HK-2 (cell line): Measurements from ENCODE around the gene MEIKIN.

ENCODE experiments used
- DNase-seq: peaks from one replicate; pipeline ENCODE4 v3.0.0-alpha.2; 2018; ENCODE audit not compliant: unreplicated experiment

The MEIKIN gene, protein sequence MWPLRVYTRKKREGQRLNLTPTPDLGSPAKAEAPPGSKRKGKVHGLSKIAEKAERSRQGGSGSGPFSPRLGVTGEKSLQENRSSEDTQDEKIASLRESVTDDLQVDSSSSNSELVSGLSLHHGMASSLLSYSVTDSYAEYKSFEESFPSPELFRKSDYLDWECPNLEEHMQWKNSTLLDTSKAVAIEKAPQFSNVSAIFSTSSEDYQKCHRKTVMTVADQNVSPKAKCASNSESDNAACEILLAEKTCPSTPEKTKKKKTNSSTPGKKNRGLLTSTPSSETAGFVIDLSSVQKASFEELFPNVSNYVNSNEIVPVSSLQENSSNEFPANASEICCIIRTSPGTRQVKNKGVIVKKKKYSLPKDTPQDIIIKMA

DNA sequence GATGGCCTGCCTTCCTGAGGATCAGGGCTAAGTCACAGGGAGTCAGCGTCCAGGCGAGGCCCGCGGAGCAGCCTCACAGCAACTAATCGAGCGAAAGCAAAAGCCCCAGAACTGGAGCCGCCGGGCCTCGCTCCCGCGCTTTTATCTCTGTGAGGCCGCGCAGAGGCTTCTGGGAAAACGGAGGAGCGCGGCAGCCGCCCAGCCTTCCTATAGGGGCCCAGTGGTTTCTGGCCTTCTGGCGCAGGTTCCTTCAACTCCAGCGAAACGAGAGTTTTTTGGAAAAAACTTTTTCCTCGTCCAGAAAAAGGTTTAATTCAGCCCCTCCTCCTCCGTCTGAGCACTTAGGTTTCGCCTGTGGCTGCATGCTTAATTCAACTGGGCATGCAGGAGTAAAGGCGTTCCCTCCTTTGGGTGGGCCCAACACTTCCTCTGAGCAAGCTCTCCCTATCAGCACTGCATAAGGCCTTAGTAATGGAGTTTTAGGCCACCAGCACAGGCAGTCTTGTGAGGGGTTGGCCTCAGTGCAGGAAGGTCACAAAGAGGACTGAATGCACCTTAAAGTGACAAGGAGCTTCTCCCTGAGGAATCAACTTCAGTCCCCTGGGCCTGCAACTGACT is at the start of gene MEIKIN:
Gene MEIKIN (minus strand): TSS at position 113 of the 618 bp plus-strand sequence. CDS start 158 bp downstream, outside the sequence.
- DNase-seq, result no peak

DNA sequence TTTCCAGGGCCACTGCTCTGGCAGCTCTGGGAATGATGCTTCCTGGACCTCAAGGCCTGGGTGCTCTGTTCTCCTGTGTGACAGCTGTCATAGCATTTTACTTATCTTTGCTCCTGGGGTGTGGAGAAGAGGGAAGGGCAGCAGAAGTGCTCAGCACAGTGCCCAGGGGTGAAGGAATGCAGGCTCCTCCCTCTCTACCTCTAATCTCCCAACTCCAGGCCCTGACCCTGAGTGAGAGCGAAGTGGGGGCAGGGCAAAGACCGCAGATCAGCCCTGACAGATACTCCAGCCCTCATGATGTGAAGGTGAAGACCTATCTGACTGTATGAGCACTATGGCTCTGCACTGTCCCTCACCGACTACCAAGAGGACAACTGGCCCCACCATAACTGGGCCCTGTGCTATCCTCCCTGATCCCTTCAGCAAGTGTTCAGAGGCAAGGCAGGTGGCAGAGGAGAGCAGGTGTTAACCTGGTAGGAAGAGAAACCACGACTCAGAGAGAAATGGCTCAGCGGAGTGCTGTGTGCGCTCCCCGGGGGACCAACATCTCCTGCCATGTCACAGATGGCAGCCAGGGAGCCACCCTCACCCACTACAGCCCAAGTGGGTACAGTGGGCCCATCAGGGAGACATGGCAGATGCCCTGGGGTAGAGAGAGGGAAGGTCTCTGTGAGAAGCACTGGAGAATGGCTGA is 49.2 kb upstream of the MEIKIN start:
- no peak for DNase-seq

DNA sequence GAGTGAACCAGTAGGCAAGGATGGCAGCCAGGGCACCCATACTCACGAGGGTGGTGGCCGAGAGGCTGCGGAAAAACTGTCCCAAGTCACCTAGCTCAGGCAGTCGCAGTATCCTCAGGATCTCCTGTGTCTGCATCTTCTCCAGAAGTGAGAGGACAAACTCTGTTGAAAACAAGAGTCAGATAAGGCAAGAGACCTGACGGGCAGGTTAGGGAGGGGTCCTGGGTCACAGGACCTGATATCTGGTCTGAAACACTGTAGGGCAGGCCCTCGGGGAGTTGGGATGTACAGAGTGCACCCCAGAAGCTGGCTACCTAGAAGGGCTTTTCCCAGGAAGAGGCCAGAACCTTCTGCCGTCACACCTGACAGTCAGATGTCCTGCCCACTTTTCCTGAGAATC is 48.6 kb upstream of the MEIKIN start:
- no peak for DNase-seq

DNA sequence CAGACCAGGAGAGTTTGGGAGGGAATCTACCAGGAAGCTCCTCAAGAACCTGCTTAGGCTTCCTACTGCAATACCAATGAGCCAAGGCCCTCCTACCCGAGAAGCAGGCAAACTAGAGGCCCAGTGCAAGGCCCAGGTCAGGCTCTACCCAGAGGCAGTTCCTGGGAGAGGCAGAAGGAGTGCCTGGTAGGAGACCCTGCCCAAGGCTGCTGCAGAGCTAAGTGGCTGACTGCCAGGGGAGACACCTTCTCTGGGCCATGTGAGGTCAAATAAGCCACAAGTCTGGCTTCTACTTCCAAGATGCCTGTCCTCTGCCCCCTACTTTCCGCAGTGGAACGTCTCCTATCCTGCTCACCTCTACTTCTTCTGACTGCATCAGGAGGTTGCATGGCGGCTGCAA is 48.2 kb upstream of the MEIKIN start:
- DNase-seq, result no peak

DNA sequence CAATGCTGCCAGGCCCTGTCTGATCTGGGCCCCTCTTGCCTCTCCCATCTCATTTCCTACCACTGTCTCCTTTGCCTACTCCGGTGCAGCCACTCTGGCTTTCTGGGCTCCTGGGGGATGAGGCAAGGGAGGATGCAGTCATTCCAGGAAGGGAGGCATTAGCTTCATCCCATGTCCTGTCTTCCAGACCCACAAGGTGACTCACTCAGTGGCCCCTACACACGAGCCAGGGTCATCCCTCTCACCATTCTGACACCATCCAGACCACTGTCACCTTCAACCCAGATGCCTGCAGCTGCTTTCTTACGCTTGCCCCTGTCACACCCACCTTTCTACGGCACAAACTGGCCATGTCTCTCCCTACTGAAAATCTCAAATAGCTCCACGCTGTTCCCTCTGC is 46.9 kb upstream of the MEIKIN start:
- no peak for DNase-seq

DNA sequence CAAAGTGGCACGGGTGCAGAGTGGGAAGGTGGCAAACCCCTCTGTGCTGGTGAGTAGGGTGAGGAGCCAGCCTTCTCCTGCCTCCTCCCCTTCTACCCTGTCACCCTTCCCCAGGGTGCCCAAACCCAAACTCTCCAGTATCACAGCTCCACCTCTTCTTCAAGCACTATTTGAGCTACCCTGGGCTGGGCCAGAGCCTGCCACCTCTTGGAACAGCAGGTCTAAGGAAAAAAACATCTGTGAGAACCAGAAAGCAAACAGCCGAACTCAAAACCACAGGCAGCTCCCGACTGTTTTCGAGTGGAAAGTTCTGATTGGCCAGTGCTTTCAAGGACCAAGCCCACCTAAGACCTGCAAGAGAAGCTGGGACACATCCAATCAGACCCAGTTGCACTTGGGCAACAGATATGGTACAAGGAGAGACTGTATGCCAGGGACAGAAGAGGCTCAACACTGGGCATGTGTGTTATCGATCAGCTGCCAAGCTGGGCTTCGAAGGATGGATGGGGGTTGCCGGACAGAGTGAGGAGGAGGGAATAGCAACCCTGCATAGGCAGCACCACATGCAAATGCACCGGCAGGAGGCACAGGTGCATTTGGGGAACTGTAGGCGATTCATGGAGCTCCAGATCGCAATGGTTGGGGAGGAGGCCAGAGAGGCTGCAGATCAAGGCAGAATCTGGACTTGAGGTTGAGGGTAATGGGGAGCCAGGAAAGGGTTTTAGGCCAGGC is 46.3 kb upstream of the MEIKIN start:
- DNase-seq, result no peak

DNA sequence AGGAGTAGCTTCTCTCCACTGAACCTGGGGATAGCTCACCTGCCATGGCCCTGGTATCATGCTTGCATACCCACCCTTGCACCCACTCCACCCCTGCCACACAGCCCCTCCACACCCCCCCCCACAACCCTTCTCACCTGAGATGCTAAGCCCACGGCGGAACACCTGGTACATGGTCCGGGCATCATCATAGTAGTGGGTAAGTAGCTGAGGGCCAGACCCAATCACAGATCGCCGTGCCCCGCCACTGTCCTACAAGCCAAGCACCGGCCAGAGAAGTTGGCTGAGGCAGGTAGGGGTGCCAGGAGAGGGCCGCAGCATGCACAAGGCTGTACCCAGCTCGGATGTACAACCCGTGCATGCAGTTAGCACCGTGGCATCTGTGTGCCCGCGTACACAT is 45.3 kb upstream of the MEIKIN start:
- DNase-seq, result no peak

DNA sequence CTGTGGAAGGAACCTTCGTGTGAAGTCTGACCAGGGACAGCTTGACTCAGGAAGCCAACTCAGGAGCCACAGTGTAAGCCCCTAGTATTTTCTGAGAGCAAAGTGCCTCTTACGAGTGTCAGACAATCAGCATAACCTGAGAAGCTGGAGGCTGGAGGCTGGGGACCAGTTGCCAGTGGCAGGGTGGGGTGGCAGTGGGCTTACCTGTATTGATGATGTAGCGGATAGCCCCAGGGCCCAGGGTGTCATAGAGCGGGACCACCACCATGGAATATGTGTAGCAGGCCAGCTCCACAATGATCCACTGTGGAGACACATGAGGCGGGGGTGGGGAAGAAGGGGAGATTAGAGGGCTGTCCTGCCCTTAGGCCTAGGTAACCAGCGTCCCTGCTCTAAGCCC is 43.1 kb upstream of the MEIKIN start:
- no peak for DNase-seq

DNA sequence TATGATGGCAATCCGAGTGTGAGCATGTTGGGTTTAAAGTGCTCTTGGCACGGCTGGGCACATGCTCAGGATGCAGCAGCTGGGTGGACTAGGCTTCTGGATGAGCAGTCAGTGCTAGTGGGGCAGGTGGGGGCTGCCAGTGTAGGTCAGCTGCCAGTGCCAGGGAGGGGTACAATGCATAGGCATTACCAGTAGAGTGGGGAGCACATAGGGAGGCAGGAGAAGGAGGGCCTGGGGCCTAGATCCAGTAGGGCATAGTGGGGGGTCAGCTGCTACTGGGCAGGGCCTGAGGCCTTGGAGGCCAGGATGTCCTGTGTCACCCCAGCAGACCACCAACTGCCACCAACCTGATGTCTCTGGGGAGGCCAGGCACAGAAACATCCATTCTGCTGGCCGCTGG is 41.8 kb upstream of the MEIKIN start:
- DNase-seq, result no peak

DNA sequence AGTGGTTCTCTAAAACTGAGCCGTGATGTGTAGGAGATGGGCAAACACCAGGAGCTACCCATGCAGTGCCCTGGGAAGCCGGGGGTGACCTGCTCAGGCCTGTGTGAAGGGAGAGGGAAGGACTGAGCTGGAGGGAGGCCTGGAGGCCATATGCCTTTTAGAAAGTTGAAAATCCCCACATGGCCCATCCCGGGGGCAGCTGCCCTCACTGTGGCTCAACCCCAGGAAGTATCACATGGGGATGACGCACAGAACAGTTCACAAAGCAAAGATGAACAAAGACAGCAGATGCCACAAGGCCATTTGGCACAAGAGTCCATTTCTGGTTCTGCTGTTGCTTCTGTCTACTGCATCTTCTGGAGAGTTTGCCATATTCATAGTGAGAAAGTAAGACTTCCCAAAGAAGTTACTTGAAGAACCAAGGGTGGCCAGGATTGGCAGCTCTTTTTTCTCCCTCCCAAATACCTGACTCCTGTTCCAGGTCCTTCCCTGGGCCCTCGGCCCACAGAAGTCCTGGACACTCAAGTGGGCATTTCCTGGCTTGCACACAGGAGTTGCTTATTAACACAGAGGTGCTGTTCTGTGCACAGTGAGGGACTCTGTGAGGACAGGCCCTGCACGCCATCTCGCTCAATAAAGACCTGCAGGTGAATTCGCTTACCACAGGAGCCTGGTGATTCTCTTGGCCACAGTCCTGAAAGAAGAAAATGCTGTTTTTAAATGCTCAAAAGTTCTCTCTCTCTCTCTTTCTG is 40.9 kb upstream of the MEIKIN start:
- no peak for DNase-seq

DNA sequence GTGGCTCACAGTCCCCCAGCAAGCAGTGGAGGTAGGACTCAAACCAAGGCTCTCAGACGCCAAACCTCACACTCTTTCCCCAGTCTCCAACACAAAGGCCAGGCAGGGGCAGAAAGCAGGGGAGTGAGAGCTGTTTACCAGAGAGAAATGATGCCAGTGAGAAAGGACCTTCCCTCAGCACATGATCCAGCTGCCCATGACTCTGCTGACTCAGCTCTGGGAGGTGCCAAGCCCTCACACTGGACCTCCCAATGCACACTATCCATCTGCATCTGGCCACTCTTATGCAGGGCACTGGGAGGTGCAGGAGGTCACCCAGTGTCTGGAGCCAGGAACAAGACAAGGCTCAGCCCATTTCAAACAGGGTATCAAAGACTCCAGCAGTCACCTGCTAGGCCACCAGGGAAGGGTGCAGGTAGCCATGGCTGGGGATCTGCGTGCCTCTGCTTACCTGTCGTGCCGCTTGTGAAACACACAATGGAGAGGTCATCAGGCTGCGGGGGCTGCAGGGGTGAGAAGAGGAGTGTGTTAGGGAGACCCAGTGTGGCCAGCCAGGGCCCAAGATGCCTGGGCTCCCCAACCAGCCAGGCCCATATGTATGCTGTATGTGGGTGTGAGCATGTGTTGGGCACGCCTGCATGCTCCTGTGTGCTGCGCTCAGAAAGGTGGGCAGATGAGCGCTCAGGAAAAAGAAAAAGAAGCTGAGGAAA is 39.6 kb upstream of the MEIKIN start:
- no peak for DNase-seq

DNA sequence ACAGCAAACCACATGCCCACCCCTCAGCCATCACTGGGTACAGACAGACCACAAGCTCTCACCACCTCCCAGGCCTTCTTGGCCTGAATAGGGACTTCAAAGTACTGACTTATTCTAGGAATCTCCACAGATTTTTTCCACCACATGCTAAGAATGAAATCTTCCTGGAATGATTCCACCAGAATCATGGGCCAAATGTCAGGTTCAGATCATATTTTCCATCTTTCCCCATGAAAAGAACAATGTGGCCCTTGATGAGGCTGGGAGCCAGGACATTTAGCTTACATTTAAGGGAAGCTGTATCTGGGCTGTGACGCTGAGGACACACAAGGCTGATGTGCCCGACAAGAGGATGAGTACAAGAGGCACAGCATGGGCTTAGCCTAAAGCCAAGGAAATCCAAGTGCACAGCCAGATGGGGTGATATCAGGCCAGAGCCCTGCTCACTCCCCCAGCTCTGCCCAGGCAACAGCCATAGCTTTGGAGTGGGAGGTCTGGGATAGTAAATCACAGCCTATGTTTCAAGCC is 37.8 kb upstream of the MEIKIN start:
- DNase-seq, result no peak

DNA sequence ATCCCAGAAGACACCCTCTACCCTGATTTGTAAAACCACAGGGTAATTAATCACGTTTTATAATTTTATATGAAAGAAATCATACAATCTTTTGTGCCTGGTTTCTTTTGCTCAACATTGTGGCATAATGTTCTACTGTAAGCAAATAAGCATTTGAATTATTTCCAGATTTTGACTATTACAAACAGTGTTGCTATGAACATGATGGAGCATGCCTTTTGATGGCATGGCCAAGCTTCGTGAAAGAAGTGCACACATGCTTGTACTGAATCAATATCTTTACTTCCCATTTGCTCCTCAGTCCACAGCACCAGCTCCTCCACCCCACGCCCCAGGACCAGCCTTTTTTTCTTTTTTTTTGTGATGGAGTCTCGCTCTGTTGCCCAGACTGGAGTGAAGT is 36.1 kb upstream of the MEIKIN start:
- DNase-seq, result no peak

DNA sequence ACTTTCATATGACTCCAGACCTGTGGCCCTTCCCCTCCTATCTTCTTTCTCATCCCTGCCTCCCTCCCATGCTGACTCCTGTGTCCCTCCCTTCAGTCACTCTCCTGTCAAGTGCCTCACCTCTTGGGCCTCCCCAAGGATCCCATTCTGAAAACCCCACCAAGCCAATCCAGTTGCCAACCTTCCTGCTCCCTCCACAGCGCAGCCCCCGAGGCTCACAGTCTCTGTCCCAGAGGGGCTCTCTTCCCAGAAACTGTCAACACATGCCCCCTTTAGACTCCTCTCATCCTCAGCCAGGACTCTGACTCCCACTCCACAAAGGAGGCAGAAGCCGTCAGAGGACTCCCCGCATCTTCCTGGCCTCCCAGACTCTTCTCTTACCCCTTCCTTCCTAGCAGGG is 35.2 kb upstream of the MEIKIN start:
- no peak for DNase-seq

DNA sequence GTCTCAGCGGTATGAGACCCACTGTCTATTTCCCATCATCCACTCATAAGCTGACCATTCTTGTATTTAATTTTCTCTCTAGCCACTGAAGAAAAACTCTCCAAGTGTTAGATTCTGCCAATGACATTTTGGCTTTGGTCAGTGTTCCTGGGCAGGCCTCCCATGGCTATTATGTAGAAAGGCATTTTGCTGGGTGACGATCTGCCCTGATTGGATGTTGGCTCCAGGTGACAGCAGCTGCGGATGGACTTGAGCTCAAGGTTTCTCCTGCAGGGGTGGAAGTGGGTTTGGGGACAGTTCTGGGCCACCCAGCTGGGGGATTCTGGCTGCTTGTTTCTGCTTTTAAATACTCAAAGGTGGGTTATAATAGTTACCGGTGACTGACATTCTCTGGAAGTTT is 34.4 kb upstream of the MEIKIN start:
- no peak for DNase-seq

DNA sequence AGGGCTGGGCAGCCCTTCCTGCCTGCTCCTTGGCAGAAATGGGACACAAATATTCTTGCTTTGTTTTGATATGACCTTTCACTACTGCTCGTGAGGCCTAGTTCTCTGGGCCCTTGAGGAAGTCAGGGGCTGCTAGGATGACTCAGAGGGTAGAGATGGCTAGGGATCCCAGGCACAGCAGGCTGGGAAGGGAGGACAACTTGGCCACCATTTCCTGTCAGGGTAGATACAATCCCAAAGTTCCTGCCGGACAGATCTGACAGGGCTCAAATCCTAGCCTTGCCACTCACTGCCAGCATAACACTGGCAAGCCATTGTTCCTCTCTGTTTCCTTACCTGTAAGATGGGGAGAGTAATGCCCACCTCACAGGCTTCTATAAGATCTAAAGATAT is 31.7 kb upstream of the MEIKIN start:
- DNase-seq, result no peak

DNA sequence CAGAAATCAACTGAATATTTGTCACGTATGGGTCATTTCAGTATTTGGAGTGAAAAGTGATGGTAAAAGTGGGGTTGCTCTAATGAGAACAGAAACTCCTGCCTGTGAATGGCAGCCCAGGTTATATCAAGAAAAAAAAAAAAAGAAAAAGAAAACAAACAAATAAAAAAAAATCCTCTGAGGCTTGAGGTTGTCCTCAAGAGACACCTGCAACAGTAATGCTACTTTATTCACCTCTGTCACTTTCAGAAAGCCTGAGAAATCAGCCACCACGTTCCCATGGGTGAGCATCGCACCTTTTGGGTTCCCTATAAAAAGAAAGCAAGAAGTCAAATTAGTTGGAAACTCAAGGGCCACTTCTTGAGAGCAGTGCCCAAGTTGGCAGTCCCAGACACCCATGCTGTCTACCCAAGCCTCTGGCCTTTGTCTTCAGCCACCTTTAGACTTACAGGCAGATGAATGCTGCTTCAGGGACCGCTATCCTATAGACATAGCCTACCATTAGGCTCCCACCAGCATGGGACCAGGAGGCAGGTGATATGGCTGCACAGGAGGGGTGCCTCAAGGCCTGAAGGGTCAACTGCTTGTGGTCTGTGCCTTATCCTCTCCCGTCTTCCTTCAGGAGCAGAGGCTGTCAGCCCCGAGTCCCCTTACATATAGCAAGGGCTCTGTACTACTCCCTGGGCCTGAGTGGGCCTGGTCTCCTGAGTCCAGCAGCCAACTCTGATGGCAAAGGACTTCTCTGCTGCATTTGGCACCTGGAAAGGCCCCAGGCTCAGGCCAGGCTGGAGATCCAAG is 31.1 kb upstream of the MEIKIN start:
- DNase-seq, result no peak

DNA sequence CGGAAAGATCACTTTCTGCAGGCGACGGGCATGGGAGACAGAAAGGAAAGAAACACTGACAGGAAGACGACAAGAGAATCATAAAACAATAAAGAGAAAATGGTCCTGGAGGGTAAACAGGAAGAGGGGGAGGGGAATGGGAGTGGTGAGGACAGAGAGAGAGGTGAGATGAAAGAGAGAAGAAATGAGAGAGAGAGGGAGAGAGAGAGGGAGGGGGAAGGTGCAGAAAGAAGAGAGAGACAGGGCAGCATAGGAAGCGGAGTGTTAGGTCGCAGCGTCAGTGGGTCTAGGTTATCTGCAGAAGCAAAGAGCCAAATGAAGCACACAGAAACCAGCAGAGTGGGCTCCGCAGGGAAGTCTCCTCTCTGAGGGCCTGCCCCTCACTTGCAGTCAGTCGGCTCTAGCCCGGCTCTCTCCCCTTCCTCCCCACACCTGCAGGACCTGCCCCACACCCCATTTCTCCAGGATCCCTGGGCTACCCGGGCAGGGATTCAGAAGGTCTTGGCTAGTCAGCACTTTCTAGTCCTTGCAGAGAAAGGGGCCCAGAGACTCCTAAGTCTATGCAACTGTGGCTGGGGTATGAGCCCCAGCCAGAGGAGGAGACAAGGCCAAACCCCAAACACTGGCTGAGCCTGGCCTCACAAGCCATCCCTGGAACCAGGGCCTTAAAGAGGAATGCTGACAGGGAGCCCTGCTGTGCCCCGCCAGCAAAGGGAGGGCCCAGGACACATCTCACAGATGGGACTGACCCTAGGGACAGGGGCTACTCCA is 29.7 kb upstream of the MEIKIN start:
- no peak for DNase-seq

DNA sequence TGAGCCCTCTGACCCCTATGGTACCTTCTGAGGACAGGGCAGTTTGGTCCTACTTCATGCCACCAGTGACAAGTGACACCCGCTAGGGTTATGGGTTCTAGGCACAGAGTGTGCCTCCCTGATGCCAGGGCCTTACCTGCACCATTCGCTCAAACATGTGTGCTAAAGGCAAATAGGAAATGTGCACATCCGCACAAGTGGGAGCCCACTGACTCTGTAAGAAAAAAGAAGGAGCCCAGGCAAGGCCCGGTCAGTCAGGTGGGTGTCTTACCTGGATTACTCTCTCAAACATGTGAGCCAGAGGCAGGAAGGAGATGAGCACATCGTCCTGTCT is 29.1 kb upstream of the MEIKIN start:
- no peak for DNase-seq
